HepG2 (cell line): ENCODE results near the gene SERINC4. TPM values are rescaled to one million over a fixed set of nuclear protein-coding genes. Genes with fewer than 3 reads are reported as not detected.

Experiments
- ADNP ChIP-seq: sonication (generic); formaldehyde crosslinking; IDR thresholded peaks from 2 replicates; pipeline ENCODE4 v1.4.0; 2020; ENCODE audit warnings: missing genetic modification reagents
- CBFB ChIP-seq: sonication (generic); formaldehyde crosslinking; IDR thresholded peaks from 2 replicates; pipeline ENCODE4 v1.4.0; 2020; ENCODE audit warnings: missing genetic modification reagents
- GATAD1 ChIP-seq: IDR thresholded peaks from 2 replicates; pipeline ENCODE4 v1.6.1; 2016; ENCODE audit warnings: missing genetic modification reagents, missing compliant biosample characterization
- MIXL1 ChIP-seq: IDR thresholded peaks from 2 replicates; pipeline ENCODE4 v1.6.1; 2016
- SIN3A ChIP-seq: IDR thresholded peaks from 2 replicates; pipeline ENCODE4 v1.6.1; 2011; ENCODE audit warnings: low read depth, mild to moderate bottlenecking, control low read depth, low read length, borderline replicate concordance
- SIN3B ChIP-seq: fragments of 150-350 bp; IDR thresholded peaks from 2 replicates; pipeline ENCODE4 v1.6.1; 2014; ENCODE audit warnings: low read length
- TOPORS ChIP-seq: sonication (generic); formaldehyde crosslinking; IDR thresholded peaks from 2 replicates; pipeline ENCODE4 v1.8.0; 2023; ENCODE audit warnings: mild to moderate bottlenecking, missing genetic modification reagents
- ZBTB1 ChIP-seq: sonication (generic); formaldehyde crosslinking; IDR thresholded peaks from 2 replicates; pipeline ENCODE4 v1.4.0; 2020; ENCODE audit warnings: missing genetic modification reagents, borderline replicate concordance
- ZNF143 ChIP-seq: sonication (generic); formaldehyde crosslinking; IDR thresholded peaks from 2 replicates; pipeline ENCODE4 v1.4.0; 2020; ENCODE audit warnings: missing genetic modification reagents
- ZNF333 ChIP-seq: sonication (generic); formaldehyde crosslinking; IDR thresholded peaks from 2 replicates; pipeline ENCODE4 v1.4.0; 2020; ENCODE audit warnings: mild to moderate bottlenecking, missing genetic modification reagents, borderline replicate concordance
- ZNF337 ChIP-seq: sonication (generic); formaldehyde crosslinking; IDR thresholded peaks from 2 replicates; pipeline ENCODE4 v1.5.1; 2020; ENCODE audit warnings: missing genetic modification reagents, low read depth, mild to moderate bottlenecking, borderline replicate concordance
- ZNF354B ChIP-seq: sonication (generic); formaldehyde crosslinking; IDR thresholded peaks from 2 replicates; pipeline ENCODE4 v1.8.0; 2022; ENCODE audit warnings: mild to moderate bottlenecking, missing genetic modification reagents
- ZNF709 ChIP-seq: sonication (generic); formaldehyde crosslinking; IDR thresholded peaks from 2 replicates; pipeline ENCODE4 v1.5.0; 2020; ENCODE audit warnings: mild to moderate bottlenecking, missing genetic modification reagents
- ZNF746 ChIP-seq: sonication (generic); formaldehyde crosslinking; IDR thresholded peaks from 2 replicates; pipeline ENCODE4 v1.8.0; 2022; ENCODE audit warnings: mild to moderate bottlenecking, missing genetic modification reagents
- ZNF775 ChIP-seq: sonication (generic); formaldehyde crosslinking; IDR thresholded peaks from 2 replicates; pipeline ENCODE4 v1.4.0; 2020; ENCODE audit warnings: missing genetic modification reagents, mild to moderate bottlenecking, moderate library complexity, borderline replicate concordance
- polyA plus RNA-seq, 8 experiments: library from polyadenylated mRNA; depleted of rRNA in 3 of 8; stranded (reverse) in 7 of 8; unstranded in 1 of 8; fragments of >200 nt; fragmentation: Illumina TruSeq in 4 of 8; extraction: Trizol in 4 of 8; gene quantifications; 2 replicates each; pipeline versions ENCODE4 v1.2.1 to v1.2.3, GENCODE V29; 2011 to 2016; ENCODE audit warnings: low read depth in 4 of 8, missing spikeins in 1 of 8, mixed read lengths in 1 of 8; ENCODE audit not compliant: insufficient read depth in 1 of 8
- total RNA-seq, 5 experiments: library from RNA; depleted of rRNA; stranded (reverse); fragments of >200 nt; fragmentation: Illumina TruSeq; extraction: Trizol; gene quantifications; 2 replicates each; pipeline ENCODE4 v1.2.3, GENCODE V29; 2016; ENCODE audit warnings: low read depth in 1 of 5
- TF ChIP-seq, protein P1 (sequence below): sonication (generic); formaldehyde crosslinking; IDR thresholded peaks from 2 replicates; pipeline ENCODE4 v1.5.1; 2020; ENCODE audit warnings: missing genetic modification reagents, mild to moderate bottlenecking, borderline replicate concordance
- TF ChIP-seq, protein P2 (sequence below): sonication (generic); formaldehyde crosslinking; IDR thresholded peaks from 2 replicates; pipeline ENCODE4 v1.9.0; 2021; ENCODE audit warnings: missing genetic modification reagents, borderline replicate concordance
- TF ChIP-seq, protein P3 (sequence below): sonication (generic); formaldehyde crosslinking; IDR thresholded peaks from 2 replicates; pipeline ENCODE4 v1.9.0; 2022; ENCODE audit warnings: low read depth, missing genetic modification reagents
- TF ChIP-seq, protein P4 (sequence below): sonication (generic); formaldehyde crosslinking; IDR thresholded peaks from 2 replicates; pipeline ENCODE4 v1.8.1; 2022; ENCODE audit warnings: low read depth, mild to moderate bottlenecking, missing genetic modification reagents
- TF ChIP-seq, protein P5 (sequence below): IDR thresholded peaks from 2 replicates; pipeline ENCODE4 v1.6.1; 2016; ENCODE audit warnings: missing compliant biosample characterization, missing genetic modification reagents, borderline replicate concordance

SERINC4 gene
- total and polyA plus RNA-seq, 2 of the 13 experiments (the other 11 are each of a cell fraction or from before 2014, with no cell fraction given) = not detected

DNA sequence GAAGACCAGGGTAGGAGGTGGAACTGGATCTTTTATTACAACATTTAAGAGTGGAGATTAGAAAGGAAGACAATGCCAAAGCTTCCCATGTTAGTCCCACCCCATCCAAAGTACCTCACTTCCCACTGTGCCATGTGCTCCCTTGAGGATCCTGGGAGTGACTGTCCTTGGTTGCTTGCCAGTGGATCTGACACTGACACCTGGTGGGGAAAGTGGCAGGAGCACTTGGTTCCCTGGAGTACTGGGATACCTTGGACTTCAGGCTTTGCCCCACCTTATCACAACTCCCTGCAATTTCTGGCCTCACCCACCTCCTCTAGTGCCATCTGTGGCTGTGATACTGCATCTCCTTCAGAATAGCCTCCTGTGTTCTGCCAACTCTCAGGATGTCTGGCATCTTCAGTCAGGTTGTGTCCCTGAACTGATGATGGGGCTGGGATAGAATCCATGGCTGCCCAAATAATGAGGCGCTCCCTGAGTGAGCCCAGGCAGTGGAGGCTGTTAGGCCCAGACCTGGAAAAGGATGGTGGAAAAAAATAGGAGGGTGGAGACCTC lies 24.5 kb downstream of the SERINC4 start (continued):
- TF ChIP-seq, protein P1, sequence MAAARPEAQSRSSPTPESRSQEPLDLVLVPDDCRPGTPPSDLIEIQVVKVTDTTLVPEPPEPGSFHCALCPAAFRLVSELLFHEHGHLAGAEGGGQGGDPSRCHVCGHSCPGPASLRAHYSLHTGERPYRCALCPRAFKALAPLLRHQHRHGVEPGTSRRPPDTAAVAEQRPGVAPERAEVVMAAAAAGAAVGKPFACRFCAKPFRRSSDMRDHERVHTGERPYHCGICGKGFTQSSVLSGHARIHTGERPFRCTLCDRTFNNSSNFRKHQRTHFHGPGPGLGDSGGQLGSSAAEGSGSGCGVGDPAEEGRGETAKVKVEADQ (CRISPR knock-in tag) = no peak
- TF ChIP-seq ZNF746 (CRISPR knock-in tag) (no peak), ZBTB1 (CRISPR knock-in tag) (no peak), ZNF337 (CRISPR knock-in tag) (no peak), SIN3B (no peak), GATAD1 (CRISPR knock-in tag) (peak; percentile 51; the same call in 1 of the 2 replicates), CBFB (CRISPR knock-in tag) (no peak), ZNF143 (peak; percentile 78), TOPORS (no peak), ZNF354B (no peak), ZNF333 (CRISPR knock-in tag) (0 out of 2 replicates have a peak, but pooled peaks have one; percentile 48), ADNP (CRISPR knock-in tag) (no peak), ZNF709 (CRISPR knock-in tag) (no peak), MIXL1 (CRISPR knock-in tag) (no peak), ZNF775 (no peak), SIN3A (peak; percentile 41; the same call in 1 of the 2 replicates)
- TF ChIP-seq, protein P2, sequence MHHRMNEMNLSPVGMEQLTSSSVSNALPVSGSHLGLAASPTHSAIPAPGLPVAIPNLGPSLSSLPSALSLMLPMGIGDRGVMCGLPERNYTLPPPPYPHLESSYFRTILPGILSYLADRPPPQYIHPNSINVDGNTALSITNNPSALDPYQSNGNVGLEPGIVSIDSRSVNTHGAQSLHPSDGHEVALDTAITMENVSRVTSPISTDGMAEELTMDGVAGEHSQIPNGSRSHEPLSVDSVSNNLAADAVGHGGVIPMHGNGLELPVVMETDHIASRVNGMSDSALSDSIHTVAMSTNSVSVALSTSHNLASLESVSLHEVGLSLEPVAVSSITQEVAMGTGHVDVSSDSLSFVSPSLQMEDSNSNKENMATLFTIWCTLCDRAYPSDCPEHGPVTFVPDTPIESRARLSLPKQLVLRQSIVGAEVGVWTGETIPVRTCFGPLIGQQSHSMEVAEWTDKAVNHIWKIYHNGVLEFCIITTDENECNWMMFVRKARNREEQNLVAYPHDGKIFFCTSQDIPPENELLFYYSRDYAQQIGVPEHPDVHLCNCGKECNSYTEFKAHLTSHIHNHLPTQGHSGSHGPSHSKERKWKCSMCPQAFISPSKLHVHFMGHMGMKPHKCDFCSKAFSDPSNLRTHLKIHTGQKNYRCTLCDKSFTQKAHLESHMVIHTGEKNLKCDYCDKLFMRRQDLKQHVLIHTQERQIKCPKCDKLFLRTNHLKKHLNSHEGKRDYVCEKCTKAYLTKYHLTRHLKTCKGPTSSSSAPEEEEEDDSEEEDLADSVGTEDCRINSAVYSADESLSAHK (CRISPR knock-in tag) = no peak
- TF ChIP-seq, protein P3, sequence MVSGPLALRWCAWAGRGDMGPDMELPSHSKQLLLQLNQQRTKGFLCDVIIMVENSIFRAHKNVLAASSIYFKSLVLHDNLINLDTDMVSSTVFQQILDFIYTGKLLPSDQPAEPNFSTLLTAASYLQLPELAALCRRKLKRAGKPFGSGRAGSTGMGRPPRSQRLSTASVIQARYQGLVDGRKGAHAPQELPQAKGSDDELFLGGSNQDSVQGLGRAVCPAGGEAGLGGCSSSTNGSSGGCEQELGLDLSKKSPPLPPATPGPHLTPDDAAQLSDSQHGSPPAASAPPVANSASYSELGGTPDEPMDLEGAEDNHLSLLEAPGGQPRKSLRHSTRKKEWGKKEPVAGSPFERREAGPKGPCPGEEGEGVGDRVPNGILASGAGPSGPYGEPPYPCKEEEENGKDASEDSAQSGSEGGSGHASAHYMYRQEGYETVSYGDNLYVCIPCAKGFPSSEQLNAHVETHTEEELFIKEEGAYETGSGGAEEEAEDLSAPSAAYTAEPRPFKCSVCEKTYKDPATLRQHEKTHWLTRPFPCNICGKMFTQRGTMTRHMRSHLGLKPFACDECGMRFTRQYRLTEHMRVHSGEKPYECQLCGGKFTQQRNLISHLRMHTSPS (CRISPR knock-in tag) = no peak
- TF ChIP-seq, protein P4, sequence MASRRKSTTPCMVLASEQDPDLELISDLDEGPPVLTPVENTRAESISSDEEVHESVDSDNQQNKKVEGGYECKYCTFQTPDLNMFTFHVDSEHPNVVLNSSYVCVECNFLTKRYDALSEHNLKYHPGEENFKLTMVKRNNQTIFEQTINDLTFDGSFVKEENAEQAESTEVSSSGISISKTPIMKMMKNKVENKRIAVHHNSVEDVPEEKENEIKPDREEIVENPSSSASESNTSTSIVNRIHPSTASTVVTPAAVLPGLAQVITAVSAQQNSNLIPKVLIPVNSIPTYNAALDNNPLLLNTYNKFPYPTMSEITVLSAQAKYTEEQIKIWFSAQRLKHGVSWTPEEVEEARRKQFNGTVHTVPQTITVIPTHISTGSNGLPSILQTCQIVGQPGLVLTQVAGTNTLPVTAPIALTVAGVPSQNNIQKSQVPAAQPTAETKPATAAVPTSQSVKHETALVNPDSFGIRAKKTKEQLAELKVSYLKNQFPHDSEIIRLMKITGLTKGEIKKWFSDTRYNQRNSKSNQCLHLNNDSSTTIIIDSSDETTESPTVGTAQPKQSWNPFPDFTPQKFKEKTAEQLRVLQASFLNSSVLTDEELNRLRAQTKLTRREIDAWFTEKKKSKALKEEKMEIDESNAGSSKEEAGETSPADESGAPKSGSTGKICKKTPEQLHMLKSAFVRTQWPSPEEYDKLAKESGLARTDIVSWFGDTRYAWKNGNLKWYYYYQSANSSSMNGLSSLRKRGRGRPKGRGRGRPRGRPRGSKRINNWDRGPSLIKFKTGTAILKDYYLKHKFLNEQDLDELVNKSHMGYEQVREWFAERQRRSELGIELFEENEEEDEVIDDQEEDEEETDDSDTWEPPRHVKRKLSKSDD = no peak
- TF ChIP-seq, protein P5, sequence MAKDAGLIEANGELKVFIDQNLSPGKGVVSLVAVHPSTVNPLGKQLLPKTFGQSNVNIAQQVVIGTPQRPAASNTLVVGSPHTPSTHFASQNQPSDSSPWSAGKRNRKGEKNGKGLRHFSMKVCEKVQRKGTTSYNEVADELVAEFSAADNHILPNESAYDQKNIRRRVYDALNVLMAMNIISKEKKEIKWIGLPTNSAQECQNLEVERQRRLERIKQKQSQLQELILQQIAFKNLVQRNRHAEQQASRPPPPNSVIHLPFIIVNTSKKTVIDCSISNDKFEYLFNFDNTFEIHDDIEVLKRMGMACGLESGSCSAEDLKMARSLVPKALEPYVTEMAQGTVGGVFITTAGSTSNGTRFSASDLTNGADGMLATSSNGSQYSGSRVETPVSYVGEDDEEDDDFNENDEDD (CRISPR knock-in tag) = peak; percentile 63; the same call in 1 of the 2 replicates
